OCI-LY3 (cell line): ENCODE results near the gene BEST1.

ENCODE experiments used
- EZH2phosphoT487 ChIP-seq: fragments of 200-600 bp; shearing (Covaris generic); IDR thresholded peaks from 2 replicates; pipeline ENCODE4 v1.6.1; 2018; ENCODE audit warnings: antibody characterized with exemption, mixed run types, low read depth
- TF ChIP-seq, protein P1 (sequence below): fragments of 200-600, 300-600 bp; sonication (generic); IDR thresholded peaks from 2 replicates; pipeline ENCODE4 v1.5.1; 2014; ENCODE audit warnings: antibody characterized with exemption, low read length, low read depth

GRCh38 chr11:61954851-61955421, 4.8 kb downstream of the BEST1 start:
- TF ChIP-seq, protein P1, sequence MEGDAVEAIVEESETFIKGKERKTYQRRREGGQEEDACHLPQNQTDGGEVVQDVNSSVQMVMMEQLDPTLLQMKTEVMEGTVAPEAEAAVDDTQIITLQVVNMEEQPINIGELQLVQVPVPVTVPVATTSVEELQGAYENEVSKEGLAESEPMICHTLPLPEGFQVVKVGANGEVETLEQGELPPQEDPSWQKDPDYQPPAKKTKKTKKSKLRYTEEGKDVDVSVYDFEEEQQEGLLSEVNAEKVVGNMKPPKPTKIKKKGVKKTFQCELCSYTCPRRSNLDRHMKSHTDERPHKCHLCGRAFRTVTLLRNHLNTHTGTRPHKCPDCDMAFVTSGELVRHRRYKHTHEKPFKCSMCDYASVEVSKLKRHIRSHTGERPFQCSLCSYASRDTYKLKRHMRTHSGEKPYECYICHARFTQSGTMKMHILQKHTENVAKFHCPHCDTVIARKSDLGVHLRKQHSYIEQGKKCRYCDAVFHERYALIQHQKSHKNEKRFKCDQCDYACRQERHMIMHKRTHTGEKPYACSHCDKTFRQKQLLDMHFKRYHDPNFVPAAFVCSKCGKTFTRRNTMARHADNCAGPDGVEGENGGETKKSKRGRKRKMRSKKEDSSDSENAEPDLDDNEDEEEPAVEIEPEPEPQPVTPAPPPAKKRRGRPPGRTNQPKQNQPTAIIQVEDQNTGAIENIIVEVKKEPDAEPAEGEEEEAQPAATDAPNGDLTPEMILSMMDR: no peak
- TF ChIP-seq EZH2phosphoT487: no peak
